Endothelial cell of umbilical vein (primary cell): ENCODE results near the gene PPM1E. TPM values are rescaled to one million over a fixed set of nuclear protein-coding genes. Genes with fewer than 3 reads are reported as not detected.

Experiments used
- BruUV-seq: library from RNA; stranded (reverse); fragments of 400-500 nt; replicated peaks from 2 replicates; lab custom pipeline; 2021; lab: Mats Ljungman, UMichigan
- CTCF ChIA-PET: fragments of 300-600, 350-600 bp; sonication (Branson Sonifier 250); formaldehyde crosslinking; loops from one replicate; lab custom pipeline; 2021; ENCODE audit warnings: antibody characterized with exemption, inconsistent platforms; lab: Charles Lee
- POLR2A ChIA-PET: fragments of 300-600, 350-600 bp; sonication (Branson Sonifier 250); formaldehyde crosslinking; loops from one replicate; lab custom pipeline; 2021; ENCODE audit warnings: antibody characterized with exemption, inconsistent platforms; lab: Charles Lee
- DNase-seq: peaks from one replicate; pipeline ENCODE4 v3.0.0-alpha.2; 2011; ENCODE audit warnings: low read depth, low spot score
- FAIRE-seq: peaks from 2 replicates; lab custom pipeline; 2011; peaks lifted over from hg19 to GRCh38; lab: Jason Lieb, UNC
- H2AFZ ChIP-seq: 2 replicates; pipeline ENCODE4 v1.6.0; 2012; ENCODE audit warnings: low read depth, low read length, control low read depth, inconsistent platforms
- H3K27ac ChIP-seq: 2 replicates; pipeline ENCODE4 v1.5.1; 2011; ENCODE audit warnings: low read depth, mild to moderate bottlenecking, control low read depth, low read length, moderate library complexity; ENCODE audit not compliant: insufficient read depth
- H3K27me3 ChIP-seq, 2 experiments: 2 replicates each; pipeline versions ENCODE4 v1.6.0 to v1.6.1; 2011; ENCODE audit warnings: low read length in 2 of 2, mixed read lengths in 1 of 2; ENCODE audit not compliant: control insufficient read depth in 2 of 2, insufficient read depth in 2 of 2
- H3K36me3 ChIP-seq, 2 experiments: 2 replicates in 1 of 2; 3 replicates in 1 of 2; pipeline ENCODE4 v1.5.1; 2011; ENCODE audit warnings: low read length in 2 of 2, mild to moderate bottlenecking in 1 of 2, moderate library complexity in 1 of 2; ENCODE audit not compliant: control insufficient read depth in 2 of 2, insufficient read depth in 2 of 2; ENCODE audit errors: extremely low read depth in 1 of 2
- H3K4me1 ChIP-seq: 3 replicates; pipeline ENCODE4 v1.5.1; 2011; ENCODE audit warnings: mild to moderate bottlenecking, low read length; ENCODE audit not compliant: control insufficient read depth, insufficient read depth; ENCODE audit errors: extremely low read depth
- H3K4me2 ChIP-seq: 2 replicates; pipeline ENCODE4 v1.6.1; 2011; ENCODE audit warnings: low read length, control low read depth, mixed read lengths; ENCODE audit not compliant: insufficient read depth
- H3K4me3 ChIP-seq, 3 experiments: fragments of 200-600 bp in 1 of 3; sonication (generic), shearing (Covaris generic) in 1 of 3; replicated peaks in 1 of 3; 2 replicates each; pipeline ENCODE4 v1.5.1; 2011 to 2016; ENCODE audit warnings: control low read depth in 3 of 3, low read length in 3 of 3, mild to moderate bottlenecking in 2 of 3, inconsistent platforms in 1 of 3, low read depth in 1 of 3, moderate library complexity in 1 of 3; ENCODE audit not compliant: insufficient read depth in 1 of 3
- H3K79me2 ChIP-seq: 2 replicates; pipeline ENCODE4 v1.6.0; 2012; ENCODE audit warnings: low read length, inconsistent platforms; ENCODE audit not compliant: control insufficient read depth, insufficient read depth
- H3K9ac ChIP-seq: replicated peaks from 2 replicates; pipeline ENCODE3; 2011; ENCODE audit warnings: low read length, control low read depth; ENCODE audit not compliant: insufficient read depth; ENCODE audit errors: extremely low read depth
- H3K9me1 ChIP-seq: replicated peaks from 3 replicates; pipeline ENCODE4 v1.6.0; 2011; ENCODE audit warnings: mild to moderate bottlenecking, low read length; ENCODE audit not compliant: control insufficient read depth, insufficient read depth; ENCODE audit errors: extremely low read depth
- H3K9me3 ChIP-seq: replicated peaks from 2 replicates; pipeline ENCODE4 v1.5.1; 2012; ENCODE audit warnings: low read length, inconsistent platforms; ENCODE audit not compliant: control insufficient read depth, insufficient read depth
- H4K20me1 ChIP-seq: replicated peaks from 2 replicates; pipeline ENCODE3; 2011; ENCODE audit warnings: mild to moderate bottlenecking, low read length; ENCODE audit not compliant: control insufficient read depth, insufficient read depth; ENCODE audit errors: extremely low read depth
- CTCF ChIP-seq, 2 donors: IDR thresholded peaks; 1 replicate in 1 of 2; 2 replicates in 1 of 2; pipeline ENCODE4 v1.5.1; 2011; ENCODE audit warnings: low read length in 2 of 2, mild to moderate bottlenecking in 2 of 2, moderate library complexity in 2 of 2, control low read depth in 1 of 2, inconsistent platforms in 1 of 2, low read depth in 1 of 2; ENCODE audit not compliant: insufficient read depth in 1 of 2; ENCODE audit errors: extremely low read depth in 1 of 2
- EZH2 ChIP-seq: IDR thresholded peaks from 2 replicates; pipeline ENCODE4 v1.6.1; 2012; ENCODE audit warnings: borderline replicate concordance, low read depth, mild to moderate bottlenecking, moderate library complexity, low read length, inconsistent platforms; ENCODE audit not compliant: severe bottlenecking
- FOS ChIP-seq: IDR thresholded peaks from 2 replicates; pipeline ENCODE4 v1.6.1; 2011; ENCODE audit warnings: mild to moderate bottlenecking, low read length, moderate library complexity, borderline replicate concordance; ENCODE audit not compliant: insufficient read depth
- JUN ChIP-seq: IDR thresholded peaks from 2 replicates; pipeline ENCODE4 v1.6.1; 2011; ENCODE audit warnings: borderline replicate concordance, low read depth; ENCODE audit not compliant: insufficient read length, insufficient read depth
- MAX ChIP-seq: IDR thresholded peaks from 2 replicates; pipeline ENCODE4 v1.6.1; 2011; ENCODE audit not compliant: insufficient read depth, insufficient read length
- MYC ChIP-seq: IDR thresholded peaks from one replicate; pipeline ENCODE4 v1.6.1; 2011; ENCODE audit warnings: mild to moderate bottlenecking, low read depth, low read length
- POLR2AphosphoS5 ChIP-seq: IDR thresholded peaks from 2 replicates; pipeline ENCODE4 v1.6.1; 2012; ENCODE audit warnings: low read depth, mild to moderate bottlenecking, control low read depth, low read length, moderate library complexity; ENCODE audit not compliant: insufficient read depth
- dilution Hi-C: fragments of 300-500 bp; cut with MboI; formaldehyde crosslinking; loops from one replicate; pipeline ENCODE4 v1.15.0; 2019; ENCODE audit warnings: low sequenced_read_pairs; ENCODE audit not compliant: extremely low pct_ligation_motif_present
- intact Hi-C: fragments of 100-400 bp; cut with micrococcal nuclease; formaldehyde crosslinking; loops from one replicate; pipeline ENCODE4 v1.10.0; 2022
- polyA plus RNA-seq, 4 experiments: library from polyadenylated mRNA; depleted of rRNA in 3 of 4; stranded (reverse) in 3 of 4; unstranded in 1 of 4; fragments of >200 nt; gene quantifications; 2 replicates each; pipeline versions ENCODE4 v1.2.1 to v1.2.3, GENCODE V29; 2011 to 2012; ENCODE audit warnings: missing spikeins in 1 of 4
- total RNA-seq: library from RNA; stranded (reverse); gene quantifications from 2 replicates; pipeline ENCODE4 v1.2.3, GENCODE V29; 2021

PPM1E gene
- total and polyA plus RNA-seq, 2 donors (not counting 3 experiments of a cell fraction or from before 2014, with no cell fraction given), result 0.01 TPM; not detected in 1

DNA sequence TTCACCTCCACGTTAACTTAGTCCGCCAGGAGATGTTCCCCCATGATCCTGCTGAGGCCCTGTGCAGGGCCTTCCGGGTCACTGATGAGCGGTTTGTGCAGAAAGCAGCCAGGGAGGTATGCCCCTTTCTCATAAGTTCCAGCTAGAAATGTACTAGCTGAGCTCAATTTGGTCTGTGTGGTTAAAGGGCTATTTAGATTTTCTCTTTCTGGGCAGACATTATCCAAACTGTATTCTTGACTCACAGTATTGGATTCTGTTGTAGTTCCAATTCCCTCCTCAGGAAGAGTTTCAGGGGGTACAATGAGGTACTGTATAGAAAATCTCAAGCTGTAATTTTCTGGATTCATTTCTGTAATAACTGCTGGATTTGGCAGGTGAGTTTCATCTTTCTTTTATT, 214.0 kb downstream of the PPM1E start:
- no TSS peak for BruUV-seq
- Histone ChIP-seq H3K9me3 (no peaks in the 10 kb centered on the region), H3K9ac (no peak overlapping the region), H3K79me2 (no peaks in the 10 kb centered on the region), H3K4me2 (no peak overlapping the region), H3K27me3 (no peaks in the 10 kb centered on the region), H3K9me1 (no peaks in the 10 kb centered on the region), H3K4me1 (no peaks in the 10 kb centered on the region), H4K20me1 (no peaks in the 10 kb centered on the region), H3K36me3 (no peaks in the 10 kb centered on the region), H3K27ac (no peak overlapping the region), H2AFZ (no peak overlapping the region), H3K4me3 (no peak overlapping the region)
- no peak for FAIRE-seq
- dilution Hi-C loops (no loop called here), intact Hi-C loops (no loop called here)
- CTCF ChIA-PET, result interaction anchor here (0.8 kb wide), 1 partner anchor 20 kb away, joined by 3 read pairs; no protein-coding TSS in a partner anchor
- TF ChIP-seq EZH2 (no peak), POLR2AphosphoS5 (no peak), FOS (no peak), CTCF (IDR thresholded peaks at IDR 0.05; ENCODE audit: extremely low read depth in 1 of 2, insufficient read depth in 1 of 2, low read depth in 1 of 2, low read length in 2 of 2) (no peak), MYC (no peak), MAX (no peak), JUN (no peak)
- POLR2A ChIA-PET, result no interaction called here
- no peak for DNase-seq
